IMR-90 (cell line): ENCODE data around the gene SCN1B.

ENCODE experiments used
- BHLHE40 ChIP-seq: fragments of 150-350 bp; IDR thresholded peaks from 2 replicates; pipeline ENCODE4 v1.6.1; 2016; ENCODE audit warnings: mild to moderate bottlenecking, low read depth, low read length
- CEBPB ChIP-seq: IDR thresholded peaks from 2 replicates; pipeline ENCODE4 v1.6.1; 2012; ENCODE audit warnings: low read depth, low read length, improper control_type of control experiment
- CHD1 ChIP-seq: IDR thresholded peaks from 2 replicates; pipeline ENCODE4 v1.6.1; 2012; ENCODE audit warnings: low read depth, low read length, improper control_type of control experiment
- CTCF ChIP-seq: conservative IDR thresholded peaks from 2 replicates; pipeline ENCODE4 v1.5.1; 2012; ENCODE audit warnings: mild to moderate bottlenecking, low read depth, low read length, improper control_type of control experiment
- FOS ChIP-seq: fragments of 150-350 bp; IDR thresholded peaks from 2 replicates; pipeline ENCODE4 v1.6.1; 2016; ENCODE audit warnings: low read depth, low read length
- MXI1 ChIP-seq: IDR thresholded peaks from 2 replicates; pipeline ENCODE4 v1.6.1; 2012; ENCODE audit warnings: low read depth, mild to moderate bottlenecking, low read length, moderate library complexity, borderline replicate concordance
- POLR2A ChIP-seq: IDR thresholded peaks from 2 replicates; pipeline ENCODE4 v1.6.1; 2012; ENCODE audit warnings: mild to moderate bottlenecking, low read depth, low read length
- RAD21 ChIP-seq: IDR thresholded peaks from 2 replicates; pipeline ENCODE4 v1.6.1; 2012; ENCODE audit warnings: low read length, improper control_type of control experiment
- RCOR1 ChIP-seq: IDR thresholded peaks from 2 replicates; pipeline ENCODE4 v1.6.1; 2012; ENCODE audit warnings: mild to moderate bottlenecking, low read length, improper control_type of control experiment; ENCODE audit not compliant: insufficient replicate concordance
- RFX5 ChIP-seq: IDR thresholded peaks from 2 replicates; pipeline ENCODE4 v1.8.0; 2012; ENCODE audit warnings: low read depth, mild to moderate bottlenecking, low read length, moderate library complexity
- SMC3 ChIP-seq: fragments of 150-350 bp; IDR thresholded peaks from 2 replicates; pipeline ENCODE4 v1.6.1; 2016; ENCODE audit warnings: low read depth, mild to moderate bottlenecking, antibody characterized with exemption, low read length, moderate library complexity
- USF2 ChIP-seq: fragments of 150-350 bp; IDR thresholded peaks from 2 replicates; pipeline ENCODE4 v1.6.1; 2017; ENCODE audit warnings: mild to moderate bottlenecking, antibody characterized with exemption, low read length, low read depth

- TF ChIP-seq RFX5 (no peak), CTCF (no peak), BHLHE40 (no peak), RAD21 (no peak), CHD1 (no peak), POLR2A (no peak), SMC3 (no peak), USF2 (no peak), RCOR1 (no peak), CEBPB (no peak), MXI1 (no peak), FOS (no peak)
Measured at GRCh38 chr19:35066121-35066520, 35.9 kb downstream of the SCN1B start.
